HEK293 (cell line): ENCODE data around the gene FAM234B.

ENCODE experiments used
- CTCF ChIA-PET: fragments of 350-600 bp; formaldehyde crosslinking; extraction: SDS; loops from one replicate; lab custom pipeline; 2021; ENCODE audit warnings: antibody characterized with exemption; lab: Yijun Ruan, JAX
- POLR2A ChIA-PET: fragments of 300-600 bp; formaldehyde crosslinking; extraction: SDS; loops from one replicate; lab custom pipeline; 2020; ENCODE audit warnings: antibody characterized with exemption, inconsistent platforms; lab: Yijun Ruan, JAX
- H3K27ac ChIP-seq: fragments of 200-500 bp; sonication (Bioruptor generic); 2 replicates; pipeline ENCODE4 v1.5.1; 2014; ENCODE audit warnings: low read depth, low read length, control low read depth, inconsistent platforms; ENCODE audit errors: extremely low read depth
- H3K36me3 ChIP-seq, 2 experiments: fragments of 200-500 bp in 1 of 2; sonication (Bioruptor generic) in 1 of 2; 1 replicate in 1 of 2; 2 replicates in 1 of 2; pipeline ENCODE4 v1.5.1; 2014 to 2017; ENCODE audit warnings: inconsistent platforms in 2 of 2, low read length in 2 of 2; ENCODE audit not compliant: control insufficient read depth in 2 of 2, insufficient read depth in 1 of 2
- H3K4me1 ChIP-seq: fragments of 200-500 bp; sonication (Bioruptor generic); 2 replicates; pipeline ENCODE4 v1.5.1; 2014; ENCODE audit warnings: mild to moderate bottlenecking, low read length, inconsistent platforms; ENCODE audit not compliant: control insufficient read depth, insufficient read depth
- H3K4me3 ChIP-seq: 2 replicates; pipeline ENCODE4 v1.5.1; 2011; ENCODE audit warnings: low read depth, mild to moderate bottlenecking, control low read depth, low read length, moderate library complexity
- H3K9me3 ChIP-seq: fragments of 200-500 bp; sonication (Bioruptor generic); 2 replicates; pipeline ENCODE4 v1.5.1; 2014; ENCODE audit warnings: low read depth, low read length, inconsistent platforms; ENCODE audit not compliant: control insufficient read depth, insufficient read depth
- CTCF ChIP-seq: fragments of 450-650 bp; formaldehyde crosslinking; IDR thresholded peaks from 2 replicates; pipeline ENCODE4 v1.5.1; 2016; ENCODE audit warnings: missing biosample characterization, missing genetic modification characterization
- GLIS1 ChIP-seq: fragments of 450-650 bp; formaldehyde crosslinking; IDR thresholded peaks from 2 replicates; pipeline ENCODE4 v1.5.1; 2016; ENCODE audit warnings: missing biosample characterization, missing genetic modification characterization
- HIC1 ChIP-seq: fragments of 450-650 bp; formaldehyde crosslinking; IDR thresholded peaks from 2 replicates; pipeline ENCODE4 v1.5.1; 2016; ENCODE audit warnings: missing biosample characterization, missing genetic modification characterization
- YY1 ChIP-seq: fragments of 450-650 bp; formaldehyde crosslinking; IDR thresholded peaks from 2 replicates; pipeline ENCODE4 v1.5.1; 2018; ENCODE audit warnings: missing biosample characterization, missing genetic modification characterization
- YY2 ChIP-seq: fragments of 450-650 bp; formaldehyde crosslinking; IDR thresholded peaks from 2 replicates; pipeline ENCODE4 v1.5.1; 2016; ENCODE audit warnings: missing biosample characterization, missing genetic modification characterization
- ZBTB1 ChIP-seq: fragments of 450-650 bp; formaldehyde crosslinking; IDR thresholded peaks from 2 replicates; pipeline ENCODE4 v1.5.1; 2016; ENCODE audit warnings: missing biosample characterization, missing genetic modification characterization
- ZBTB48 ChIP-seq: fragments of 450-650 bp; formaldehyde crosslinking; IDR thresholded peaks from 2 replicates; pipeline ENCODE4 v1.5.1; 2016; ENCODE audit warnings: missing biosample characterization, missing genetic modification characterization
- ZBTB7A ChIP-seq: fragments of 450-650 bp; formaldehyde crosslinking; IDR thresholded peaks from 2 replicates; pipeline ENCODE4 v1.5.1; 2016; ENCODE audit warnings: low read depth, missing biosample characterization, missing genetic modification characterization
- ZBTB8A ChIP-seq: fragments of 450-650 bp; formaldehyde crosslinking; IDR thresholded peaks from 2 replicates; pipeline ENCODE4 v1.5.1; 2016; ENCODE audit warnings: missing biosample characterization, missing genetic modification characterization
- ZFP69B ChIP-seq: fragments of 450-650 bp; formaldehyde crosslinking; IDR thresholded peaks from 2 replicates; pipeline ENCODE4 v1.5.1; 2016; ENCODE audit warnings: missing biosample characterization, missing genetic modification characterization
- ZIC2 ChIP-seq: fragments of 450-650 bp; formaldehyde crosslinking; IDR thresholded peaks from 2 replicates; pipeline ENCODE4 v1.5.1; 2016; ENCODE audit warnings: missing biosample characterization, missing genetic modification characterization
- ZNF140 ChIP-seq: fragments of 450-650 bp; formaldehyde crosslinking; IDR thresholded peaks from 2 replicates; pipeline ENCODE4 v1.5.1; 2016; ENCODE audit warnings: missing biosample characterization, missing genetic modification characterization
- ZNF174 ChIP-seq: fragments of 450-650 bp; formaldehyde crosslinking; IDR thresholded peaks from 2 replicates; pipeline ENCODE4 v1.5.0; 2017; ENCODE audit warnings: missing biosample characterization, mild to moderate bottlenecking, missing genetic modification characterization
- ZNF2 ChIP-seq: fragments of 450-650 bp; formaldehyde crosslinking; IDR thresholded peaks from 2 replicates; pipeline ENCODE4 v1.5.1; 2016; ENCODE audit warnings: missing biosample characterization, missing genetic modification characterization
- ZNF341 ChIP-seq: fragments of 450-650 bp; formaldehyde crosslinking; IDR thresholded peaks from 2 replicates; pipeline ENCODE4; 2016; ENCODE audit warnings: low read depth, missing biosample characterization, missing genetic modification characterization
- ZNF423 ChIP-seq: fragments of 450-650 bp; formaldehyde crosslinking; IDR thresholded peaks from 2 replicates; pipeline ENCODE4 v1.5.1; 2016; ENCODE audit warnings: missing biosample characterization, missing genetic modification characterization
- ZNF501 ChIP-seq: fragments of 450-650 bp; formaldehyde crosslinking; IDR thresholded peaks from 2 replicates; pipeline ENCODE4 v1.5.1; 2016; ENCODE audit warnings: missing biosample characterization, missing genetic modification characterization
- ZNF561 ChIP-seq: fragments of 450-650 bp; IDR thresholded peaks from 2 replicates; pipeline ENCODE4 v1.5.1; 2018; ENCODE audit warnings: missing biosample characterization, missing genetic modification characterization, borderline replicate concordance
- ZNF600 ChIP-seq: fragments of 450-650 bp; formaldehyde crosslinking; IDR thresholded peaks from 2 replicates; pipeline ENCODE4 v1.5.1; 2016; ENCODE audit warnings: missing biosample characterization, missing genetic modification characterization
- ZNF629 ChIP-seq: fragments of 450-650 bp; formaldehyde crosslinking; IDR thresholded peaks from 2 replicates; pipeline ENCODE4 v1.5.1; 2017; ENCODE audit warnings: missing biosample characterization, missing genetic modification characterization
- ZNF768 ChIP-seq: fragments of 450-650 bp; formaldehyde crosslinking; IDR thresholded peaks from 2 replicates; pipeline ENCODE4 v1.5.1; 2018; ENCODE audit warnings: missing biosample characterization, mild to moderate bottlenecking, missing genetic modification characterization
- TF ChIP-seq, protein P1 (sequence below): fragments of 450-650 bp; formaldehyde crosslinking; conservative IDR thresholded peaks from 2 replicates; pipeline ENCODE4 v1.5.1; 2016; ENCODE audit warnings: low read depth, missing biosample characterization, missing genetic modification characterization
- TF ChIP-seq, protein P2 (sequence below): fragments of 450-650 bp; formaldehyde crosslinking; IDR thresholded peaks from 2 replicates; pipeline ENCODE4 v1.5.1; 2016; ENCODE audit warnings: missing biosample characterization, missing genetic modification characterization
- TF ChIP-seq, protein P3 (sequence below): fragments of 450-650 bp; formaldehyde crosslinking; optimal IDR thresholded peaks from 2 replicates; pipeline ENCODE3; 2016; ENCODE audit warnings: missing biosample characterization, mild to moderate bottlenecking, missing genetic modification characterization

The FAM234B gene, protein sequence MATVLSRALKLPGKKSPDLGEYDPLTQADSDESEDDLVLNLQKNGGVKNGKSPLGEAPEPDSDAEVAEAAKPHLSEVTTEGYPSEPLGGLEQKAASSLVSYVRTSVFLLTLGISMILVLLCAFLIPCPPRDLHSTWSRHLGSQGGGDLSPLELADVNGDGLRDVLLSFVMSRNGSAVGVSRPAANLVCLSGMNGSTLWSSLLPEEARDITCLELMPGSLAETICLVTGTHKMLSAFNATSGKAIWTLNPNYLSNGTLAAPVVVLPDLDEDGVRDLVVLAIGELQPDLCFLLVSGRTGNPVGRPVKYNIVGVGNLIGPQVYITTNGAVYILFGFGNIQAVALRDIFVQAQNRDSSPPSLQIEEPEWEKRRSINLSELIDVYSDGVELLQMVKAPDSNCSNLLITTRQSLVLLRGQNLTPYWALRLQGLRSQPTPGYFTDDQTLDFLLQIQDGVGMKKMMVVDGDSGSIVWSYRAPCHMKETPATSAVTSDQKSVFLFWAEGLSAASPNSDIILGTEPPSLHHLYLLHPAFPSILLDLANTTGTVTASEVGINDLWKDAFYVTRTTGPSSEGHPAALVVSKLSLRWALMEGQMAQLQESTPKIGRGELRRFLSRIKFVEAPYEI

DNA sequence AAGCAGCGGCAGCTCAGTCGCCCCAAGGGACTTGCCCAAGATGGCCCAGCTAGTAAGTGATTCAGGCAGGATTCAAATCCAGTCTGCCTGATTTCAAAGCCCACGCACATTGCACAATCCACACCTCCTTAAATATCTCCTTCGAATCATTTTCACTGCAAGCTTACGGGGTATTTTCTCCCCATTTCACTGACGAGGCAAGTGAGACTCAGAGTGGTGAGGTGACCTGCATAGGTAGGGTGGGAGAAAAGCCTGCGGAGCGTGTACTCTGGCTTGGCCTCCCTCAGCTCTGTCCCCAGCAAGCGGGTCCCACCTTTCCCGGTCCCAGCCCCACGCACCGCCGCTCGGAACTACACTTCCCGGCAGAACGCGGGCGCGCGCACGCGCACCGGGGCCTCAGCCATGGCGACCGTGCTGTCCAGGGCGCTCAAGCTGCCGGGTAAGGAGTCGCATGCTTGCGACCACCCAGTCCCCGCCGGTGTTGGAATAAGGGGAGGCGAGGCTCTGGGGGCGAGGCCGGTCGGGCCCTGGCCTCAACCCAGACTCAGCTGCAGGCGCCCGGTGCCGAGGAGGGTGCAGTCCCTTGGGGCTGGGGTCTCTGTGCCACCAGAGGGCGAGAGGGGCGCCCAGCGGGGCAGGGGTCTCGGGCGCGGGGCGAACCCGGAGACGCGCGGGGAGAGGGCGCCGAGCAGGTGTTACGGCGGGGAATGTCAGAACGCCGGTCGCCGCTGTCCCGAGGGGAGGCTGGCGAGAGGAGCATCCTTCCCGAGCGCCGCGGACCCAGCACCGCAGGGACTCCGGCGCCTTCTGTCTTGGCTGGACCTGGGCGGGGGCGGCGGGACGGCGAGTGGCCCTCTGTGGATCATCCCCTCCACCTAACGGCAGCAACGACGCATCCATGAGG, at the start of gene FAM234B:
FAM234B (plus strand) TSS at position 380 of the 904 bp plus-strand sequence; CDS start at position 403, 23 bp downstream.
- Histone ChIP-seq H3K27ac (peak within 1 kb of the TSS; percentile 77; the same call in 1 of the 2 replicates), H3K4me3 (peak within 1 kb of the TSS; percentile 96), H3K9me3 (no peaks in the 10 kb centered on the region), H3K4me1 (peaks cover 18% of the 10 kb centered on the region), H3K36me3 (no peaks in the 10 kb centered on the region)
- ChIA-PET CTCF (interaction anchor here (0.7 to 2.8 kb wide), 5 partner anchors 12 to 307 kb away, joined by 3 to 9 read pairs (median 7); no protein-coding TSS in a partner anchor), POLR2A (interaction anchor here (0.5 to 1.4 kb wide), 3 partner anchors 32 to 152 kb away, joined by 3 read pairs; partner anchors contain the start of gene GPRC5A)
- peak; percentile 59 for TF ChIP-seq ZIC2
- TF ChIP-seq ZBTB8A (tag by site-specific recombination), result peak; percentile 94
- peak; percentile 87 for TF ChIP-seq ZNF2 (tag by site-specific recombination)
- 0 out of 2 replicates have a peak, but pooled peaks have one; percentile 9 for TF ChIP-seq ZNF561 (tag by site-specific recombination)
- TF ChIP-seq ZFP69B (tag by site-specific recombination), result peak; percentile 100
- peak; percentile 89 for TF ChIP-seq HIC1 (tag by site-specific recombination)
- TF ChIP-seq ZNF140 (tag by site-specific recombination), result no peak
- peak; percentile 98 for TF ChIP-seq CTCF
- no peak for TF ChIP-seq ZBTB1 (tag by site-specific recombination)
- peak; percentile 44; the same call in 1 of the 2 replicates for TF ChIP-seq ZBTB48 (tag by site-specific recombination)
- TF ChIP-seq ZNF423 (tag by site-specific recombination), result peak; percentile 81; the same call in 1 of the 2 replicates
- peak; percentile 99 for TF ChIP-seq ZNF600 (tag by site-specific recombination)
- TF ChIP-seq, protein P1, sequence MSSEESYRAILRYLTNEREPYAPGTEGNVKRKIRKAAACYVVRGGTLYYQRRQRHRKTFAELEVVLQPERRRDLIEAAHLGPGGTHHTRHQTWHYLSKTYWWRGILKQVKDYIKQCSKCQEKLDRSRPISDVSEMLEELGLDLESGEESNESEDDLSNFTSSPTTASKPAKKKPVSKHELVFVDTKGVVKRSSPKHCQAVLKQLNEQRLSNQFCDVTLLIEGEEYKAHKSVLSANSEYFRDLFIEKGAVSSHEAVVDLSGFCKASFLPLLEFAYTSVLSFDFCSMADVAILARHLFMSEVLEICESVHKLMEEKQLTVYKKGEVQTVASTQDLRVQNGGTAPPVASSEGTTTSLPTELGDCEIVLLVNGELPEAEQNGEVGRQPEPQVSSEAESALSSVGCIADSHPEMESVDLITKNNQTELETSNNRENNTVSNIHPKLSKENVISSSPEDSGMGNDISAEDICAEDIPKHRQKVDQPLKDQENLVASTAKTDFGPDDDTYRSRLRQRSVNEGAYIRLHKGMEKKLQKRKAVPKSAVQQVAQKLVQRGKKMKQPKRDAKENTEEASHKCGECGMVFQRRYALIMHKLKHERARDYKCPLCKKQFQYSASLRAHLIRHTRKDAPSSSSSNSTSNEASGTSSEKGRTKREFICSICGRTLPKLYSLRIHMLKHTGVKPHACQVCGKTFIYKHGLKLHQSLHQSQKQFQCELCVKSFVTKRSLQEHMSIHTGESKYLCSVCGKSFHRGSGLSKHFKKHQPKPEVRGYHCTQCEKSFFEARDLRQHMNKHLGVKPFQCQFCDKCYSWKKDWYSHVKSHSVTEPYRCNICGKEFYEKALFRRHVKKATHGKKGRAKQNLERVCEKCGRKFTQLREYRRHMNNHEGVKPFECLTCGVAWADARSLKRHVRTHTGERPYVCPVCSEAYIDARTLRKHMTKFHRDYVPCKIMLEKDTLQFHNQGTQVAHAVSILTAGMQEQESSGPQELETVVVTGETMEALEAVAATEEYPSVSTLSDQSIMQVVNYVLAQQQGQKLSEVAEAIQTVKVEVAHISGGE, result peak; percentile 59; the same call in 1 of the 2 replicates
- TF ChIP-seq, protein P2, sequence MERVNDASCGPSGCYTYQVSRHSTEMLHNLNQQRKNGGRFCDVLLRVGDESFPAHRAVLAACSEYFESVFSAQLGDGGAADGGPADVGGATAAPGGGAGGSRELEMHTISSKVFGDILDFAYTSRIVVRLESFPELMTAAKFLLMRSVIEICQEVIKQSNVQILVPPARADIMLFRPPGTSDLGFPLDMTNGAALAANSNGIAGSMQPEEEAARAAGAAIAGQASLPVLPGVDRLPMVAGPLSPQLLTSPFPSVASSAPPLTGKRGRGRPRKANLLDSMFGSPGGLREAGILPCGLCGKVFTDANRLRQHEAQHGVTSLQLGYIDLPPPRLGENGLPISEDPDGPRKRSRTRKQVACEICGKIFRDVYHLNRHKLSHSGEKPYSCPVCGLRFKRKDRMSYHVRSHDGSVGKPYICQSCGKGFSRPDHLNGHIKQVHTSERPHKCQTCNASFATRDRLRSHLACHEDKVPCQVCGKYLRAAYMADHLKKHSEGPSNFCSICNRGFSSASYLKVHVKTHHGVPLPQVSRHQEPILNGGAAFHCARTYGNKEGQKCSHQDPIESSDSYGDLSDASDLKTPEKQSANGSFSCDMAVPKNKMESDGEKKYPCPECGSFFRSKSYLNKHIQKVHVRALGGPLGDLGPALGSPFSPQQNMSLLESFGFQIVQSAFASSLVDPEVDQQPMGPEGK, result peak; percentile 77
- peak; percentile 43; the same call in 1 of the 2 replicates for TF ChIP-seq ZNF629 (tag by site-specific recombination)
- peak; percentile 73 for TF ChIP-seq ZBTB7A (tag by site-specific recombination)
- TF ChIP-seq YY2, result peak; percentile 73
- TF ChIP-seq ZNF174 (tag by site-specific recombination), result no peak
- TF ChIP-seq ZNF341 (tag by site-specific recombination), result no peak
- TF ChIP-seq, protein P3, sequence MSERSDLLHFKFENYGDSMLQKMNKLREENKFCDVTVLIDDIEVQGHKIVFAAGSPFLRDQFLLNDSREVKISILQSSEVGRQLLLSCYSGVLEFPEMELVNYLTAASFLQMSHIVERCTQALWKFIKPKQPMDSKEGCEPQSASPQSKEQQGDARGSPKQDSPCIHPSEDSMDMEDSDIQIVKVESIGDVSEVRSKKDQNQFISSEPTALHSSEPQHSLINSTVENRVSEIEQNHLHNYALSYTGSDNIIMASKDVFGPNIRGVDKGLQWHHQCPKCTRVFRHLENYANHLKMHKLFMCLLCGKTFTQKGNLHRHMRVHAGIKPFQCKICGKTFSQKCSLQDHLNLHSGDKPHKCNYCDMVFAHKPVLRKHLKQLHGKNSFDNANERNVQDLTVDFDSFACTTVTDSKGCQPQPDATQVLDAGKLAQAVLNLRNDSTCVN (tag by site-specific recombination), result peak; percentile 97
- TF ChIP-seq YY1 (tag by site-specific recombination), result peak; percentile 92
- peak; percentile 71; the same call in 1 of the 2 replicates for TF ChIP-seq ZNF768 (tag by site-specific recombination)
- TF ChIP-seq ZNF501 (tag by site-specific recombination), result peak; percentile 71; the same call in 1 of the 2 replicates
- peak; percentile 23; the same call in 1 of the 2 replicates for TF ChIP-seq GLIS1 (tag by site-specific recombination)
